Prostate gland (tissue), 2 donors: ENCODE data around the gene GOLIM4.

ENCODE experiments used
- CTCF ChIP-seq, 4 experiments: fragments of 200-600 bp in 2 of 4; fragments of 450-650 bp in 2 of 4; sonication (generic) in 2 of 4; IDR thresholded peaks; 1 replicate in 3 of 4; 2 replicates in 1 of 4; pipeline ENCODE4 v1.5.1; 2016 to 2019; ENCODE audit warnings: antibody characterized with exemption in 4 of 4, mild to moderate bottlenecking in 2 of 4, moderate library complexity in 2 of 4
- POLR2AphosphoS5 ChIP-seq: sonication (generic); formaldehyde crosslinking; IDR thresholded peaks from one replicate; pipeline ENCODE4 v1.6.1; 2017; ENCODE audit warnings: antibody characterized with exemption

- TF ChIP-seq CTCF (IDR thresholded peaks at IDR 0.05): no peak
- TF ChIP-seq POLR2AphosphoS5: no peak
These were observed 39.2 kb upstream of the GOLIM4 start for GRCh38 chr3:168134931-168135330.
